22Rv1 (cell line): Measurements from ENCODE around the gene CPSF3.

ENCODE experiments used
- H3K27ac ChIP-seq: fragments of 450-650 bp; 2 replicates; pipeline ENCODE4 v1.5.1; 2017
- ZFX ChIP-seq: fragments of 450-650 bp; IDR thresholded peaks from 2 replicates; pipeline ENCODE4 v1.6.1; 2017; ENCODE audit warnings: antibody characterized with exemption, borderline replicate concordance
- TF ChIP-seq, protein P1 (sequence below): fragments of 450-650 bp; IDR thresholded peaks from 2 replicates; pipeline ENCODE4 v1.5.1; 2017; ENCODE audit warnings: mild to moderate bottlenecking

CPSF3 gene

DNA sequence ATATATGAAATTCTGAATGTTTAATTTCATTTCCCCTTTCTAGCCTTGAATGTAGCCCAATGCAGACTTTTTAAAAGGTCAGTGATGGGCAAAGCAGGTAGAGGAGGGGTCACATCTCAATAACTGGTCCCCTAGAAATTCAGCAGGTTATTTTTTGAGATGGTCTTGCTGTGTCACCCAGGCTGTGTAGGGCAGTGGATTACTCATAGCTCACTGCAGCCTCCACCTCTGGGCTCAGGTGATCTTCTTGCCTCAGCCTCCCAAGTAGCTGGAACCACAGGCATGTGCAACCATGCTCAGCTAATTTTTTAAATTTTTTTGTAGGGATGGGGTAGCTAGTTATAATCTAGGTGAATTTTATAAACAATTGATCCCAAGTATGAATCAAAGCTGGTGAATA is 59.7 kb downstream of the CPSF3 start:
- no peak overlapping the region for H3K27ac ChIP-seq
- TF ChIP-seq, protein P1, sequence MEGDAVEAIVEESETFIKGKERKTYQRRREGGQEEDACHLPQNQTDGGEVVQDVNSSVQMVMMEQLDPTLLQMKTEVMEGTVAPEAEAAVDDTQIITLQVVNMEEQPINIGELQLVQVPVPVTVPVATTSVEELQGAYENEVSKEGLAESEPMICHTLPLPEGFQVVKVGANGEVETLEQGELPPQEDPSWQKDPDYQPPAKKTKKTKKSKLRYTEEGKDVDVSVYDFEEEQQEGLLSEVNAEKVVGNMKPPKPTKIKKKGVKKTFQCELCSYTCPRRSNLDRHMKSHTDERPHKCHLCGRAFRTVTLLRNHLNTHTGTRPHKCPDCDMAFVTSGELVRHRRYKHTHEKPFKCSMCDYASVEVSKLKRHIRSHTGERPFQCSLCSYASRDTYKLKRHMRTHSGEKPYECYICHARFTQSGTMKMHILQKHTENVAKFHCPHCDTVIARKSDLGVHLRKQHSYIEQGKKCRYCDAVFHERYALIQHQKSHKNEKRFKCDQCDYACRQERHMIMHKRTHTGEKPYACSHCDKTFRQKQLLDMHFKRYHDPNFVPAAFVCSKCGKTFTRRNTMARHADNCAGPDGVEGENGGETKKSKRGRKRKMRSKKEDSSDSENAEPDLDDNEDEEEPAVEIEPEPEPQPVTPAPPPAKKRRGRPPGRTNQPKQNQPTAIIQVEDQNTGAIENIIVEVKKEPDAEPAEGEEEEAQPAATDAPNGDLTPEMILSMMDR = no peak
- TF ChIP-seq ZFX = no peak

DNA sequence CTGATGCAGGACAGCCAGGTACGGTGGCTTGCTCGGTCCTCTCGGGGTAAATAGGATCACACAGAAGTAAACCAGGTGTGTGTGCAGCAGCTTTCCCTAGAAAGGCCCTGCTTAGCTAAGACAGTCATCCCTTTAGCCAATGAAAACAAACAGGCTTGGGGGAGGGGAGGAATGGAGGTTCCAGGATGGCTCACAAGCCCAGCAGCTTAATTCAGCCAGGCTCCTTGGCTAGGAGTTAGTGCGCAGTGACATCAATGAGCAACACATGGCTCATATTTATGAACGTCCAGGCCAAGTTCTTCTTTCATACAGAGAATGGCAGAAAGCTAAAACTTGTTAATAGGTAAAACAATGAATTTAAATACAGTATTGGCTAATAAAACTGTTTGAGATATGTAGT is 61.1 kb downstream of the CPSF3 start:
- no peak overlapping the region for H3K27ac ChIP-seq
- TF ChIP-seq, protein P1 = no peak
- no peak for TF ChIP-seq ZFX

DNA sequence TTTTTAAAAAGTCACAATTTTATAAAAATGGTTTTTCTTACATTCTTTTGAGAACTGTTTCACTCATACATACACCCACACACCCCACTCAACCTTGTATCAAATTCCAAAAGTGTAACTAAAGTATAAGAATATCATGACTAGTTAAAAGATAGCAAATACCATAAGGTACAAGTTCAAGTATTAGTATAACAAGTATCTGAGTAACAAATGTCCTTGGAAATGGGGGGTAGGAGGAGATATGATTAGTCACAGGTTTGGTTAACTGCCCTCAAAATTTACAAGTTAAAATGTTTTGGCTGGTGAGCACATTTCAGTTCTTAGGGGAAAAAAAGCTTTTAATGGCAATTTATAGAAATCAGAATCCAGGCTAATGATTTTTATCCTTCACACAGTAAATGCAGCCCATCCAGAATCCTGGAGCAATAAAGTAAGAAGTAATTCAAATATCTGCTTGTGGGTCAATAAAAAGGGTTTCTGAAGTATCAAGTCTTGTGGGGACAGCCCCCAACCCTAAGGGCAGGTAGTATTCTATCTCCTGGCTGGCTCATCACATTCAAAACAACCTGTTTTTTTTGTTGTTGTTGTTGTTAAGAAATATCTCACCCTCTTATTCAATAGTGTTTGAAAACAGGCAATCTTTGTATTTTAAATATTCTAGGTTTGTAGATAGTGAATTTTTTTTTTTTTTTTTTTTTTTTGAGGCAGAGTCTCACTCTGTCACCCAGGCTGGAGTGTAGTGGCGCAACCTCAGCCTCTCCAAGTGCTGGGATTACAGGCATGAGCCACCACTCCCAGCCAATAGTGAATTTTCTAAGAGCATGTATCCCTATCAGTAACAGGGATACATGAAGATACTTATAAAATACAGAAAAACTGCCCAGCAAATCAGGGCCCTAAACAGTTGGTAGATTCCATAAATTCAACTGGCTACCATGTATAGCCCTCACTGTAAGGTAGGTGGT is 65.4 kb downstream of the CPSF3 start:
- H3K27ac ChIP-seq = no peak overlapping the region
- TF ChIP-seq ZFX = no peak
- TF ChIP-seq, protein P1 = no peak

DNA sequence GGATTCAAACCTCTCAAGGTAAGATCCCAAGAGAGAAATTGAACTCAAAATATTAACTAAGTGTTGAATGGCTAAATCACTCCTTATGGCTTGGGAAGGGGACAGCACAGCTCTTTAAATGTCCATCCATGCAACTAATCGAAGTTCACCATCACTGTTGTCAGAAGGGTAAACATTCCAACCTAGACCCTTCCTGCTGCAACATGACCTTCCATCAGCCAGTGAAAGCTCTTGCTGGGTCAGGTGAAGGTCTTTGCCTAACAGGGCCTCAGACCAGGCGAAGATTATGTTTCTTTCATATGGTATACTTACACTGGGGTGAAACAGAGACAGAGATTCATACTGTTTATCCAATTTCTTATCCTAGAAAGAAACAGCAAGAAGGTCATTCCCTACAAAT is 67.3 kb downstream of the CPSF3 start:
- H3K27ac ChIP-seq = no peak overlapping the region
- no peak for TF ChIP-seq ZFX
- TF ChIP-seq, protein P1 = no peak

DNA sequence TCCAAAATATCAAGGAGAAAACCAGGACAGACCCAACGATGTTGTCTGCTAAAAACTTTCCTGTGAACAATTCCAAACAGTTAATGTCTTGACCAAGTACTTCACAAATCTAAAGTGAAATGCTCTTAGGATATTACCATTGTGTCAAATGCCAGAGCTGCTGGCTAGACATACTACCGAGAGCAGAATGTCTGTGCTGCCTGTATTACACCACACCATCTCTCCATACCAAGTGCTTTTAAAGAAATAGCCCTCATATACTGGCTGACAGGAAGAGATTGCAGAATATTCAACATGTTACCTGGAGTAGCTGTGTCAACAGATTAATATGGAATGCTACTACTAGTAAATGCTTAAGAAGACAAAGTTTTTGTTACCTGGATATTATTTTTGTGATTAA is 69.5 kb downstream of the CPSF3 start:
- no peak overlapping the region for H3K27ac ChIP-seq
- no peak for TF ChIP-seq ZFX
- TF ChIP-seq, protein P1 = no peak

DNA sequence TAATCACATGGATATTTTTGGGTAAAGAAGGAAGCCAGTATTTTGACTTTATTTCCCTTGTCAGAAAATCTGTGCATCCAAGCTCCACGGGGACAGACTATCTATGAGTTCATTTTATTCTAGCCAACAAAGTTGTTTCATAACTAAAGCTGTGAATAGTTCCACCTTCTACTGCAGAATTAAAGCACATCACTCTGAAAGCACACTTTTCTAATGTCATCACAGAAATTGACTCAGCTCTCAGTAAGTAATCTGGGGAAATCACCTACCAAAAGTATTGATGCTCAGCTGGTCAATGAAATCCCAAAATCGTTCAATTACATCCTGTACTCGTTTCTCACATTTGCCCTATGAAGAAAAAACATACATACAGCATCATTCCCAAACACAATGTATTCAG is 70.0 kb downstream of the CPSF3 start:
- H3K27ac ChIP-seq = no peak overlapping the region
- TF ChIP-seq, protein P1 = no peak
- TF ChIP-seq ZFX = no peak

DNA sequence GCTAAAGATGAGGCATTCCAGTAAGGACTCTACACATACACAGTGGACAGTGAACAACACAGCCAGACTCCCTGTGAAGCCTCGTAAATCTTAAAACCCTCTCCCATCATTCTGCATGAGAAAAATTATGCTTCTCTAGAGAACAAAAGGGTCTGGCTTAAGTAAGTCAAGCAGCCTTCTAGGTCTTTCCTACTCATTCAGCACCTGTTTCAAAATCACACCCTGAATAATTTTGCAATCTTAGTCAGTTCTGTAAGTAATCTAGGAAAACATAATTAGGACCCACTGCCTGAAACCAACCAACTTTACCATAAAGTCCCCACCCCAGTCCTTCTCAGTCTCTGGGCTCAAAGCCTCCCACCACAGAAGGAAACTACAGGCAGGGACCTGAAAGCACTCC is 70.6 kb downstream of the CPSF3 start:
- TF ChIP-seq ZFX = no peak
- TF ChIP-seq, protein P1 = no peak
- no peak overlapping the region for H3K27ac ChIP-seq
